Cardiac muscle cell (in vitro differentiated cells and primary cell): Measurements from ENCODE around the gene BPGM. TPM values are rescaled to one million over a fixed set of nuclear protein-coding genes. Genes with fewer than 3 reads are reported as not detected.

Experiments used
- DNase-seq, 2 donors: peaks; one replicate each; pipeline versions ENCODE4 v3.0.0 to v3.0.0-alpha.2; 2010 to 2017; ENCODE audit warnings: low read depth in 1 of 2, low spot score in 1 of 2
- H3K27ac ChIP-seq: fragments of 200-600 bp; sonication (generic); 2 replicates; pipeline ENCODE4 v1.5.1; 2016
- H3K27me3 ChIP-seq: fragments of 200-600 bp; sonication (generic); 2 replicates; pipeline ENCODE4 v1.6.0; 2016; ENCODE audit warnings: control low read depth
- H3K36me3 ChIP-seq: fragments of 200-600 bp; sonication (generic); 2 replicates; pipeline ENCODE4 v1.5.1; 2016; ENCODE audit warnings: control low read depth
- H3K4me1 ChIP-seq: fragments of 200-600 bp; sonication (generic); 2 replicates; pipeline ENCODE4 v1.8.1; 2017; ENCODE audit warnings: low read depth, mild to moderate bottlenecking, mixed run types
- H3K4me3 ChIP-seq: fragments of 200-600 bp; sonication (generic); 2 replicates; pipeline ENCODE4 v1.5.1; 2016; ENCODE audit warnings: mild to moderate bottlenecking
- H3K9me3 ChIP-seq: fragments of 200-600 bp; sonication (generic); 2 replicates; pipeline ENCODE4 v1.5.1; 2017; ENCODE audit warnings: low read depth, mild to moderate bottlenecking, control low read depth
- CTCF ChIP-seq: IDR thresholded peaks from 2 replicates; pipeline ENCODE4 v1.5.1; 2012; ENCODE audit warnings: low read depth, mild to moderate bottlenecking, low read length
- polyA plus RNA-seq: library from polyadenylated mRNA; unstranded; fragments of >200 nt; fragmentation: Nextera tagmentation; extraction: Ambion mirVana; gene quantifications from 2 replicates; pipeline ENCODE4 v1.2.1, GENCODE V29; 2016
- total RNA-seq: library from RNA; depleted of rRNA; stranded (reverse); fragments of >200 nt; gene quantifications from 2 replicates; pipeline ENCODE4 v1.2.3, GENCODE V29; 2016

BPGM gene
- total and polyA plus RNA-seq, 2 experiments from 2014 or later = 15.2 to 32.2 TPM

- H3K27ac ChIP-seq = no peak overlapping the region
- H3K4me3 ChIP-seq = no peak overlapping the region
- H3K4me1 ChIP-seq = no peaks in the 10 kb centered on the region
- TF ChIP-seq CTCF = no peak
- H3K36me3 ChIP-seq = no peaks in the 10 kb centered on the region
- H3K9me3 ChIP-seq = no peaks in the 10 kb centered on the region
- H3K27me3 ChIP-seq = no peaks in the 10 kb centered on the region
- DNase-seq = no peak
Observed at GRCh38 chr7:134703241-134703594, 56.6 kb downstream of the BPGM start.

- no peaks in the 10 kb centered on the region for H3K27me3 ChIP-seq
- no peaks in the 10 kb centered on the region for H3K4me1 ChIP-seq
- DNase-seq = peak in 1 of 2 donors; percentile 48
- no peaks in the 10 kb centered on the region for H3K9me3 ChIP-seq
- H3K27ac ChIP-seq = no peak overlapping the region
- H3K36me3 ChIP-seq = no peaks in the 10 kb centered on the region
- no peak for TF ChIP-seq CTCF
- H3K4me3 ChIP-seq = no peak overlapping the region
Observed at GRCh38 chr7:134703782-134704181, 57.1 kb downstream of the BPGM start.

GRCh38 chr7:134704827-134705226 lies 58.2 kb downstream of the BPGM start:
- no peaks in the 10 kb centered on the region for H3K27me3 ChIP-seq
- TF ChIP-seq CTCF = no peak
- H3K9me3 ChIP-seq = no peaks in the 10 kb centered on the region
- H3K27ac ChIP-seq = no peak overlapping the region
- H3K4me3 ChIP-seq = no peak overlapping the region
- no peaks in the 10 kb centered on the region for H3K36me3 ChIP-seq
- H3K4me1 ChIP-seq = no peaks in the 10 kb centered on the region
- no peak for DNase-seq

- DNase-seq = no peak
- Histone ChIP-seq H3K27me3 (no peaks in the 10 kb centered on the region), H3K36me3 (no peaks in the 10 kb centered on the region), H3K27ac (no peak overlapping the region), H3K4me1 (peaks cover 4% of the 10 kb centered on the region), H3K4me3 (no peak overlapping the region), H3K9me3 (no peaks in the 10 kb centered on the region)
- no peak for TF ChIP-seq CTCF
Observed at GRCh38 chr7:134705716-134706115, 59.1 kb downstream of the BPGM start.

- H3K4me1 ChIP-seq = peaks cover 9% of the 10 kb centered on the region
- no peak overlapping the region for H3K4me3 ChIP-seq
- no peak for TF ChIP-seq CTCF
- no peak overlapping the region for H3K27ac ChIP-seq
- H3K36me3 ChIP-seq = no peaks in the 10 kb centered on the region
- H3K27me3 ChIP-seq = no peaks in the 10 kb centered on the region
- no peaks in the 10 kb centered on the region for H3K9me3 ChIP-seq
- DNase-seq = no peak
Observed at GRCh38 chr7:134706468-134706867, 59.8 kb downstream of the BPGM start.
